HG03342 (cell line): Measurements from ENCODE around the gene GABRA4.

Source experiments
- ATAC-seq: cut with Tn5 transposase; IDR thresholded peaks from one replicate; pipeline ENCODE4 v1.9.1; 2021; ENCODE audit warnings: mild to moderate bottlenecking, moderate library complexity; ENCODE audit not compliant: unreplicated experiment

Gene GABRA4

GRCh38 chr4:46993075-46994006 lies at the start of gene GABRA4:
TSS of gene GABRA4 (minus strand) at chr4:46993581. CDS start at chr4:46993424, 157 bp downstream.
- ATAC-seq = no peak

GRCh38 chr4:47040828-47041227 lies 47.4 kb upstream of the GABRA4 start:
- no peak for ATAC-seq

- no peak for ATAC-seq
These were observed 44.9 kb upstream of the GABRA4 start for GRCh38 chr4:47038263-47038662.

GRCh38 chr4:47032405-47033106 lies 39.2 kb upstream of the GABRA4 start:
- peak; percentile 86 for ATAC-seq

GRCh38 chr4:47031751-47032404 lies 38.5 kb upstream of the GABRA4 start:
- ATAC-seq = no peak

- ATAC-seq = no peak
These were observed 37.8 kb upstream of the GABRA4 start, which contains the start of gene GABRB1 for GRCh38 chr4:47031011-47031678. TSS of gene GABRB1 (plus strand) at chr4:47031567.

GRCh38 chr4:47017494-47017893 lies 24.1 kb upstream of the GABRA4 start:
- ATAC-seq = no peak

- ATAC-seq = no peak
These were observed 23.7 kb upstream of the GABRA4 start for GRCh38 chr4:47017081-47017480.

GRCh38 chr4:47013373-47013772 lies 20.0 kb upstream of the GABRA4 start:
- ATAC-seq = no peak

GRCh38 chr4:47012676-47013075 lies 19.3 kb upstream of the GABRA4 start:
- ATAC-seq = no peak

- peak; percentile 88 for ATAC-seq
These were observed 17.6 kb upstream of the GABRA4 start for GRCh38 chr4:47010912-47011446.

GRCh38 chr4:47010347-47010911 lies 17.0 kb upstream of the GABRA4 start:
- peak; percentile 14 for ATAC-seq

GRCh38 chr4:47002580-47002979 lies 9.2 kb upstream of the GABRA4 start:
- no peak for ATAC-seq

GRCh38 chr4:47000406-47000805 lies 7.0 kb upstream of the GABRA4 start:
- ATAC-seq = no peak

- ATAC-seq = no peak
These were observed 6.2 kb upstream of the GABRA4 start for GRCh38 chr4:46999566-46999965.

- no peak for ATAC-seq
These were observed 625 bp upstream of the GABRA4 start for GRCh38 chr4:46994007-46994405.

- ATAC-seq = no peak
These were observed 1.0 kb downstream of the GABRA4 start for GRCh38 chr4:46992338-46992737.

- ATAC-seq = no peak
These were observed 6.3 kb downstream of the GABRA4 start for GRCh38 chr4:46986922-46987638.

- no peak for ATAC-seq
These were observed 8.6 kb downstream of the GABRA4 start for GRCh38 chr4:46984781-46985180.

GRCh38 chr4:46980851-46981250 lies 12.5 kb downstream of the GABRA4 start:
- ATAC-seq = no peak
